GM12878 (cell line): ENCODE results near the gene AMBRA1. TPM values are rescaled to one million over a fixed set of nuclear protein-coding genes. Genes with fewer than 3 reads are reported as not detected.

Experiments used
- CHD1 ChIP-seq: IDR thresholded peaks from 2 replicates; pipeline ENCODE4 v1.6.1; 2012; ENCODE audit warnings: low read depth, low read length, improper control_type of control experiment
- RB1 ChIP-seq: fragments of 450-650 bp; formaldehyde crosslinking; IDR thresholded peaks from 2 replicates; pipeline ENCODE4 v1.6.1; 2017; ENCODE audit warnings: mild to moderate bottlenecking, borderline replicate concordance
- SPI1 ChIP-seq: IDR thresholded peaks from 2 replicates; pipeline ENCODE4 v1.6.1; 2011; ENCODE audit warnings: low read depth, mild to moderate bottlenecking, low read length, moderate library complexity, borderline replicate concordance; ENCODE audit not compliant: insufficient read depth
- polyA plus RNA-seq, 11 experiments: library from polyadenylated mRNA; depleted of rRNA in 4 of 11; unstranded in 6 of 11; stranded (reverse) in 5 of 11; fragments of >200 nt; fragmentation: Nextera tagmentation in 4 of 11; fragmentation: Illumina TruSeq in 1 of 11; extraction: Ambion mirVana in 4 of 11; extraction: Trizol in 1 of 11; gene quantifications; 1 replicate in 1 of 11; 2 replicates in 10 of 11; pipeline versions ENCODE4 v1.2.1 to v1.2.3, GENCODE V29; 2011 to 2016; ENCODE audit warnings: inconsistent platforms in 2 of 11, missing spikeins in 2 of 11, low read depth in 1 of 11
- total RNA-seq, 4 experiments: library from RNA; depleted of rRNA in 3 of 4; stranded (reverse); fragments of >200 nt in 3 of 4; fragmentation: Illumina TruSeq in 1 of 4; extraction: Trizol in 1 of 4; gene quantifications; 2 replicates each; pipeline versions ENCODE4 v1.2.1 to v1.2.3, GENCODE V29; 2013 to 2021
- TF ChIP-seq, protein P1 (sequence below): IDR thresholded peaks from 2 replicates; pipeline ENCODE4 v1.6.1; 2011; ENCODE audit warnings: low read depth, mild to moderate bottlenecking, low read length, moderate library complexity, borderline replicate concordance; ENCODE audit errors: extremely low read depth
- TF ChIP-seq, protein P2 (sequence below): fragments of 450-650 bp; IDR thresholded peaks from 2 replicates; pipeline ENCODE4 v1.6.1; 2018; ENCODE audit warnings: borderline replicate concordance, mild to moderate bottlenecking; ENCODE audit not compliant: partially characterized antibody
- TF ChIP-seq, protein P3 (sequence below): fragments of 450-650 bp; conservative IDR thresholded peaks from 2 replicates; pipeline ENCODE4 v1.6.1; 2017; ENCODE audit warnings: mild to moderate bottlenecking, moderate library complexity
- TF ChIP-seq, protein P4 (sequence below): IDR thresholded peaks from 2 replicates; pipeline ENCODE4 v1.6.1; 2012; ENCODE audit warnings: low read depth, low read length, improper control_type of control experiment
- TF ChIP-seq, protein P5 (sequence below): fragments of 450-650 bp; IDR thresholded peaks from 2 replicates; pipeline ENCODE4 v1.6.1; 2017; ENCODE audit warnings: mild to moderate bottlenecking, low read depth, inconsistent platforms; ENCODE audit not compliant: poor library complexity, severe bottlenecking

Gene AMBRA1
- total and polyA plus RNA-seq, 10 of the 15 experiments (the other 5 are each of a cell fraction or from before 2014, with no cell fraction given): 0.57 to 34.3 (median 13.7) TPM

DNA sequence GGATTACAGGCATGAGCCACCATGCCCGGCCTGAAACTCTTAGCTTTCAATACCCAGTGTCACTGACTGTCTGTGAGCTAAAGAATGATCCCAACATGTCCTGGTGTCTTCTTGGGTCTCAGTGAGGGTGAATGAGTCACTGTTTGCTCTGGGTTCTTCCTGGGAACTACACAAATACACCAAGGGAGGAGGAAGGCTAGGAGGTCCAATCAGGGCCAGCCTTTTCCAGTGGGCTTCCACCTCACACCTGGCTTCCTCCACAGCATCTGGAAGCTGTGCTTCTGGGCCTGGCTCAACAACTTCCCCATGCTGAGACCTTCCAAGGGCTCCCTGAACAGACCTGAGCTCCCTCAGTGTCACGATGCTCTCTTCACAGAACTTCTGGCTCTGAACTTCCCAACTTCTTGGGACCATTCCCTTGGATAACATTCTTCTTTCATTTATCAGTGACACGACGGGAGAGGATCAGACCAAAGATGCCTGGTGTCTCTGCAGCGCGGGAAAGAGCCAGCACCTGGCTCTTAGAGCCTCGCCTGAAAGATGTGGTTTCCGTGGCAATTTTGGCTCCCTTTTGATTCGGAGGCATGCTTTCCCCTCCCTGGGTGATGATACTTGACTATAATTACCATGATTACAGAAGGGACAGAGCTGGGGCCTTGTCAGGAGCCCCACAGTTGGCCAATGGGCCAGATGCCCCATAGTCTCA, 179.9 kb downstream of the AMBRA1 start (continued):
- TF ChIP-seq SPI1 (no peak), CHD1 (no peak), RB1 (no peak)
- TF ChIP-seq, protein P1, sequence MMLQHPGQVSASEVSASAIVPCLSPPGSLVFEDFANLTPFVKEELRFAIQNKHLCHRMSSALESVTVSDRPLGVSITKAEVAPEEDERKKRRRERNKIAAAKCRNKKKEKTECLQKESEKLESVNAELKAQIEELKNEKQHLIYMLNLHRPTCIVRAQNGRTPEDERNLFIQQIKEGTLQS: no peak
- TF ChIP-seq, protein P2, sequence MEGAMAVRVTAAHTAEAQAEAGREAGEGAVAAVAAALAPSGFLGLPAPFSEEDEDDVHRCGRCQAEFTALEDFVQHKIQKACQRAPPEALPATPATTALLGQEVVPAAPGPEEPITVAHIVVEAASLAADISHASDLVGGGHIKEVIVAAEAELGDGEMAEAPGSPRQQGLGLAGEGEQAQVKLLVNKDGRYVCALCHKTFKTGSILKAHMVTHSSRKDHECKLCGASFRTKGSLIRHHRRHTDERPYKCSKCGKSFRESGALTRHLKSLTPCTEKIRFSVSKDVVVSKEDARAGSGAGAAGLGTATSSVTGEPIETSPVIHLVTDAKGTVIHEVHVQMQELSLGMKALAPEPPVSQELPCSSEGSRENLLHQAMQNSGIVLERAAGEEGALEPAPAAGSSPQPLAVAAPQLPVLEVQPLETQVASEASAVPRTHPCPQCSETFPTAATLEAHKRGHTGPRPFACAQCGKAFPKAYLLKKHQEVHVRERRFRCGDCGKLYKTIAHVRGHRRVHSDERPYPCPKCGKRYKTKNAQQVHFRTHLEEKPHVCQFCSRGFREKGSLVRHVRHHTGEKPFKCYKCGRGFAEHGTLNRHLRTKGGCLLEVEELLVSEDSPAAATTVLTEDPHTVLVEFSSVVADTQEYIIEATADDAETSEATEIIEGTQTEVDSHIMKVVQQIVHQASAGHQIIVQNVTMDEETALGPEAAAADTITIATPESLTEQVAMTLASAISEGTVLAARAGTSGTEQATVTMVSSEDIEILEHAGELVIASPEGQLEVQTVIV: no peak
- TF ChIP-seq, protein P3, sequence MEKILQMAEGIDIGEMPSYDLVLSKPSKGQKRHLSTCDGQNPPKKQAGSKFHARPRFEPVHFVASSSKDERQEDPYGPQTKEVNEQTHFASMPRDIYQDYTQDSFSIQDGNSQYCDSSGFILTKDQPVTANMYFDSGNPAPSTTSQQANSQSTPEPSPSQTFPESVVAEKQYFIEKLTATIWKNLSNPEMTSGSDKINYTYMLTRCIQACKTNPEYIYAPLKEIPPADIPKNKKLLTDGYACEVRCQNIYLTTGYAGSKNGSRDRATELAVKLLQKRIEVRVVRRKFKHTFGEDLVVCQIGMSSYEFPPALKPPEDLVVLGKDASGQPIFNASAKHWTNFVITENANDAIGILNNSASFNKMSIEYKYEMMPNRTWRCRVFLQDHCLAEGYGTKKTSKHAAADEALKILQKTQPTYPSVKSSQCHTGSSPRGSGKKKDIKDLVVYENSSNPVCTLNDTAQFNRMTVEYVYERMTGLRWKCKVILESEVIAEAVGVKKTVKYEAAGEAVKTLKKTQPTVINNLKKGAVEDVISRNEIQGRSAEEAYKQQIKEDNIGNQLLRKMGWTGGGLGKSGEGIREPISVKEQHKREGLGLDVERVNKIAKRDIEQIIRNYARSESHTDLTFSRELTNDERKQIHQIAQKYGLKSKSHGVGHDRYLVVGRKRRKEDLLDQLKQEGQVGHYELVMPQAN: no peak
- TF ChIP-seq, protein P4, sequence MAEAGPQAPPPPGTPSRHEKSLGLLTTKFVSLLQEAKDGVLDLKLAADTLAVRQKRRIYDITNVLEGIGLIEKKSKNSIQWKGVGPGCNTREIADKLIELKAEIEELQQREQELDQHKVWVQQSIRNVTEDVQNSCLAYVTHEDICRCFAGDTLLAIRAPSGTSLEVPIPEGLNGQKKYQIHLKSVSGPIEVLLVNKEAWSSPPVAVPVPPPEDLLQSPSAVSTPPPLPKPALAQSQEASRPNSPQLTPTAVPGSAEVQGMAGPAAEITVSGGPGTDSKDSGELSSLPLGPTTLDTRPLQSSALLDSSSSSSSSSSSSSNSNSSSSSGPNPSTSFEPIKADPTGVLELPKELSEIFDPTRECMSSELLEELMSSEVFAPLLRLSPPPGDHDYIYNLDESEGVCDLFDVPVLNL: no peak
- TF ChIP-seq, protein P5, sequence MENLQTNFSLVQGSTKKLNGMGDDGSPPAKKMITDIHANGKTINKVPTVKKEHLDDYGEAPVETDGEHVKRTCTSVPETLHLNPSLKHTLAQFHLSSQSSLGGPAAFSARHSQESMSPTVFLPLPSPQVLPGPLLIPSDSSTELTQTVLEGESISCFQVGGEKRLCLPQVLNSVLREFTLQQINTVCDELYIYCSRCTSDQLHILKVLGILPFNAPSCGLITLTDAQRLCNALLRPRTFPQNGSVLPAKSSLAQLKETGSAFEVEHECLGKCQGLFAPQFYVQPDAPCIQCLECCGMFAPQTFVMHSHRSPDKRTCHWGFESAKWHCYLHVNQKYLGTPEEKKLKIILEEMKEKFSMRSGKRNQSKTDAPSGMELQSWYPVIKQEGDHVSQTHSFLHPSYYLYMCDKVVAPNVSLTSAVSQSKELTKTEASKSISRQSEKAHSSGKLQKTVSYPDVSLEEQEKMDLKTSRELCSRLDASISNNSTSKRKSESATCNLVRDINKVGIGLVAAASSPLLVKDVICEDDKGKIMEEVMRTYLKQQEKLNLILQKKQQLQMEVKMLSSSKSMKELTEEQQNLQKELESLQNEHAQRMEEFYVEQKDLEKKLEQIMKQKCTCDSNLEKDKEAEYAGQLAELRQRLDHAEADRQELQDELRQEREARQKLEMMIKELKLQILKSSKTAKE: no peak
